MM.1S (cell line): ENCODE data around the gene MRO.

ENCODE experiments used
- DNase-seq: peaks from one replicate; pipeline ENCODE4 v3.0.0-alpha.2; 2015
- H2AFZ ChIP-seq: fragments of 300-600 bp; sonication (generic); 2 replicates; pipeline ENCODE4 v1.6.0; 2016; ENCODE audit warnings: antibody characterized with exemption, low read length
- H3F3A ChIP-seq: fragments of 300-600 bp; sonication (generic); 2 replicates; pipeline ENCODE4 v1.6.1; 2016; ENCODE audit warnings: mild to moderate bottlenecking, antibody characterized with exemption, low read length, moderate library complexity, mixed read lengths; ENCODE audit not compliant: insufficient read depth
- H3K27ac ChIP-seq: fragments of 300-600 bp; sonication (generic); 2 replicates; pipeline ENCODE4 v1.5.1; 2016; ENCODE audit warnings: mild to moderate bottlenecking, low read length
- H3K27me3 ChIP-seq: fragments of 300-600 bp; sonication (generic); replicated peaks from 2 replicates; pipeline ENCODE4 v1.6.0; 2016; ENCODE audit warnings: low read length; ENCODE audit not compliant: insufficient read depth
- H3K36me3 ChIP-seq: fragments of 300-600 bp; sonication (generic); replicated peaks from 2 replicates; pipeline ENCODE4 v1.6.1; 2016; ENCODE audit warnings: mild to moderate bottlenecking, low read length, mixed read lengths; ENCODE audit not compliant: insufficient read depth
- H3K4me1 ChIP-seq: fragments of 300-600 bp; sonication (generic); 2 replicates; pipeline ENCODE4 v1.6.1; 2016; ENCODE audit warnings: low read length, mixed read lengths
- H3K4me2 ChIP-seq: fragments of 300-600 bp; sonication (generic); 2 replicates; pipeline ENCODE4 v1.6.0; 2016; ENCODE audit warnings: low read depth, low read length
- H3K4me3 ChIP-seq: fragments of 300-600 bp; sonication (generic); 2 replicates; pipeline ENCODE4 v1.5.1; 2016; ENCODE audit warnings: low read length, mixed read lengths
- H3K79me2 ChIP-seq: fragments of 300-600 bp; sonication (generic); 2 replicates; pipeline ENCODE4 v1.6.1; 2016; ENCODE audit warnings: mixed run types, low read length, mixed read lengths
- H3K9ac ChIP-seq: fragments of 300-600 bp; sonication (generic); 2 replicates; pipeline ENCODE4 v1.6.1; 2016; ENCODE audit warnings: low read length, mixed read lengths
- H3K9me2 ChIP-seq: fragments of 300-600 bp; sonication (generic); replicated peaks from 2 replicates; pipeline ENCODE4 v1.6.1; 2016; ENCODE audit warnings: mild to moderate bottlenecking, low read length, mixed read lengths; ENCODE audit not compliant: insufficient read depth
- H3K9me3 ChIP-seq: fragments of 300-600 bp; sonication (generic); replicated peaks from 2 replicates; pipeline ENCODE4 v1.6.1; 2016; ENCODE audit warnings: mild to moderate bottlenecking, low read length, mixed read lengths; ENCODE audit not compliant: insufficient read depth
- H4K20me1 ChIP-seq: fragments of 300-600 bp; sonication (generic); 2 replicates; pipeline ENCODE4 v1.6.1; 2016; ENCODE audit warnings: mild to moderate bottlenecking, low read length, moderate library complexity, mixed read lengths; ENCODE audit not compliant: insufficient read depth
- EZH2 ChIP-seq: fragments of 300-600 bp; sonication (generic); optimal IDR thresholded peaks from 2 replicates; pipeline ENCODE3; 2017; ENCODE audit warnings: low read depth, mild to moderate bottlenecking, antibody characterized with exemption, low read length, mixed read lengths
- EZH2phosphoT487 ChIP-seq: fragments of 300-600 bp; sonication (generic); IDR thresholded peaks from 2 replicates; pipeline ENCODE4 v1.6.1; 2018; ENCODE audit warnings: antibody characterized with exemption, low read length
- TF ChIP-seq, protein P1 (sequence below): fragments of 300-600 bp; sonication (generic); IDR thresholded peaks from 2 replicates; pipeline ENCODE4 v1.5.1; 2016; ENCODE audit warnings: antibody characterized with exemption, low read length, mixed read lengths

The MRO gene

GRCh38 chr18:50848061-50848551, 28.3 kb upstream of the MRO start:
- no peak for TF ChIP-seq EZH2phosphoT487
- no peak for TF ChIP-seq EZH2
- TF ChIP-seq, protein P1, sequence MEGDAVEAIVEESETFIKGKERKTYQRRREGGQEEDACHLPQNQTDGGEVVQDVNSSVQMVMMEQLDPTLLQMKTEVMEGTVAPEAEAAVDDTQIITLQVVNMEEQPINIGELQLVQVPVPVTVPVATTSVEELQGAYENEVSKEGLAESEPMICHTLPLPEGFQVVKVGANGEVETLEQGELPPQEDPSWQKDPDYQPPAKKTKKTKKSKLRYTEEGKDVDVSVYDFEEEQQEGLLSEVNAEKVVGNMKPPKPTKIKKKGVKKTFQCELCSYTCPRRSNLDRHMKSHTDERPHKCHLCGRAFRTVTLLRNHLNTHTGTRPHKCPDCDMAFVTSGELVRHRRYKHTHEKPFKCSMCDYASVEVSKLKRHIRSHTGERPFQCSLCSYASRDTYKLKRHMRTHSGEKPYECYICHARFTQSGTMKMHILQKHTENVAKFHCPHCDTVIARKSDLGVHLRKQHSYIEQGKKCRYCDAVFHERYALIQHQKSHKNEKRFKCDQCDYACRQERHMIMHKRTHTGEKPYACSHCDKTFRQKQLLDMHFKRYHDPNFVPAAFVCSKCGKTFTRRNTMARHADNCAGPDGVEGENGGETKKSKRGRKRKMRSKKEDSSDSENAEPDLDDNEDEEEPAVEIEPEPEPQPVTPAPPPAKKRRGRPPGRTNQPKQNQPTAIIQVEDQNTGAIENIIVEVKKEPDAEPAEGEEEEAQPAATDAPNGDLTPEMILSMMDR: no peak
- Histone ChIP-seq H3K4me2 (no peak overlapping the region), H3K9me2 (no peaks in the 10 kb centered on the region), H3K36me3 (no peaks in the 10 kb centered on the region), H3F3A (no peaks in the 10 kb centered on the region), H2AFZ (no peak overlapping the region), H3K4me1 (no peaks in the 10 kb centered on the region), H4K20me1 (no peaks in the 10 kb centered on the region), H3K79me2 (no peaks in the 10 kb centered on the region), H3K9ac (no peak overlapping the region), H3K27ac (no peak overlapping the region), H3K9me3 (no peaks in the 10 kb centered on the region), H3K27me3 (no peaks in the 10 kb centered on the region), H3K4me3 (no peak overlapping the region)
- no peak for DNase-seq

DNA sequence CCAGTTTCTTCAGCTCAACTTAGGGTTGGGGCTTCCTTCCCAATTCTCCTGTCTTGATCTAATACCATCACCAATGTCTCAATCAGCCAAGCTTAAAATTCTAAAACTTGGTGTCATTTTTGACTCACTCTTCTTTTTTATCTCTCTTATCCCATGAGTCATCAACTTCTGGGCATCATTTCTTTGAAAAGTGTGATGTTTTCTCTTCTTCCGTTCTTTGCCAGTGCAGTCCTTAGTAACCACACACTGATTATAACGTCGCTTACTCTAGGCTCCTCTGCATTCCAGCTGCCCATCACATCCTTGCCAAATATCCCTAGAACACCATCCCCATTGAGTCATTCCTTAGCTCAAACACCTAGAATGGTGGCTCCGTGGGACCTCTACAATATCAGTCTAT, 27.4 kb upstream of the MRO start:
- Histone ChIP-seq H3K4me3 (no peak overlapping the region), H3K9ac (no peak overlapping the region), H3K9me3 (no peaks in the 10 kb centered on the region), H3K79me2 (no peaks in the 10 kb centered on the region), H3K9me2 (no peaks in the 10 kb centered on the region), H3K27me3 (no peaks in the 10 kb centered on the region), H3K4me1 (no peaks in the 10 kb centered on the region), H4K20me1 (no peaks in the 10 kb centered on the region), H3F3A (no peaks in the 10 kb centered on the region), H3K4me2 (no peak overlapping the region), H3K27ac (no peak overlapping the region), H2AFZ (no peak overlapping the region), H3K36me3 (no peaks in the 10 kb centered on the region)
- DNase-seq: no peak
- TF ChIP-seq, protein P1: no peak
- TF ChIP-seq EZH2phosphoT487: no peak

DNA sequence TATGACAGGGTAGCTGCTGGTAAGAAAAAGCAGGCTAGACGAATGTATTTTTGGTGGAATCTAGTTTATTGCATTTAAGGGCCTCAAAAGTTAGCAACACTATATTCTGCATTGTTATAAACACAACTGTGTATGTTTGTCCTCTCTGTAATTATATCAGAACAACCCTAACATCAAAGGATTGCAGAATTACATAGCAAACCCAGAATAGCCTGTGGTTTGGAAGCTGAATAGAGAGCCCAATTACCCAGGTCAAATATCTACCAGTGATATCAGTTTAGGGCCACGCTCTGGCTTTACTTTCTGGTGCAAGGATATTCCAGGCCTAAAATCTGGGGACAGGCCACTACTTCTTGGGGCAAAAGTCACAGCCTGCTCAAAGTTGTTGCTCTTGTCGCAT, 25.1 kb upstream of the MRO start:
- Histone ChIP-seq H3K4me1 (no peaks in the 10 kb centered on the region), H3K27ac (no peak overlapping the region), H3K9me2 (no peaks in the 10 kb centered on the region), H2AFZ (no peak overlapping the region), H3K4me2 (no peak overlapping the region), H4K20me1 (no peaks in the 10 kb centered on the region), H3K36me3 (no peaks in the 10 kb centered on the region), H3K9ac (no peak overlapping the region), H3K27me3 (no peaks in the 10 kb centered on the region), H3K9me3 (no peaks in the 10 kb centered on the region), H3K79me2 (no peaks in the 10 kb centered on the region), H3F3A (no peaks in the 10 kb centered on the region), H3K4me3 (no peak overlapping the region)
- TF ChIP-seq, protein P1: no peak
- TF ChIP-seq EZH2 (no peak), EZH2phosphoT487 (no peak)
- no peak for DNase-seq
